Activated CD4-positive, alpha-beta T cell treated with anti-CD3 and anti-CD28 coated beads for 4 hours (primary cell): ENCODE data around the gene PABPN1L.

Experiments
- DNase-seq, 2 donors: peaks; one replicate each; pipeline ENCODE4 v3.0.0-alpha.2; 2020

PABPN1L gene

DNA sequence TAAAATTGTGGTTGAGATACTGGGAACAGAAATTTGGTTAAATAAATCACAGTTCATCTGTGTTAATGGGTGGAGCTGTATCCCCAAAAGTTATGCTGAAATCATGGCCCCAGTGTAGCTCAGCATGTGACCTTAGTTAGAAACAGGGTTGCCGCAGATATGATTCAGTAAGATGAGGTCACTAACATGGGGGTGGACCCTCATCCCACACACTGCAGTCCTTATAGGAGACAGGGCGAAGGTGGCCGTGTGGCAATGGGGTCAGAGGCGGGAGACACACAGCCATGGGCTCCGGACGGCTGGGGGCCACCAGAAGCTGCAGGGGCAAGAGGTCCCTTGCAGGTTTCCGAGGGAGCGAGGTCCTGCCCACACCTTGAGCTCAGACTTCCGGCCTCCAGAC, 20.4 kb downstream of the PABPN1L start:
- no peak for DNase-seq

DNA sequence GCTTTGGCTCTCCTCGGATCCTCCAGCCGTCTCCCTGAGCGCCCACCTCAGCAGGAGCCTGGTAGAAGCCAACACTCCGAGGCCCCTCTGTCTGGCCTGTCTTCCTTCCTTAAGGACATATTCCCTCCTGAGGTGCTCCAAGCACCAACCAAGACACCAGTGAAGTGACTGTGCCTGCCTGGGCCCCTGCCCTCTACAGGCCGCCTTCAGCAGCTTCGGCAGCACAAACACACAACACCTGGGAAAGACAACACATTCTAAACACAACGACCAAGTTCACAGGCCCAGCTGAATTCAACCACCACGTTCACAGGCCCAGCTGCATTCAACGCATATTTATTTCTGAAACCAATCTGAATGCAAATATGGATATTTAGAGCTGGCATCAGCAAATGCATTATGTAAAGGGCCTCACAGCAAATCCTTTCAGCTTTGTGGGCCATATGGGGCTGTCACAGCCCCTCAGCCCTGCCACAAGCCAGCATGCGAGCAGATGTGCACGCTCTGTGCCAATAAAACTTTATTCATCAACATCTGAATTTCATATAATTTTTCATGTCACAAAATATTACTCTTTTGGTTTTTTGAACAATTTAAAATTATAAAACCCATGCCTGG, 21.9 kb downstream of the PABPN1L start:
- no peak for DNase-seq

DNA sequence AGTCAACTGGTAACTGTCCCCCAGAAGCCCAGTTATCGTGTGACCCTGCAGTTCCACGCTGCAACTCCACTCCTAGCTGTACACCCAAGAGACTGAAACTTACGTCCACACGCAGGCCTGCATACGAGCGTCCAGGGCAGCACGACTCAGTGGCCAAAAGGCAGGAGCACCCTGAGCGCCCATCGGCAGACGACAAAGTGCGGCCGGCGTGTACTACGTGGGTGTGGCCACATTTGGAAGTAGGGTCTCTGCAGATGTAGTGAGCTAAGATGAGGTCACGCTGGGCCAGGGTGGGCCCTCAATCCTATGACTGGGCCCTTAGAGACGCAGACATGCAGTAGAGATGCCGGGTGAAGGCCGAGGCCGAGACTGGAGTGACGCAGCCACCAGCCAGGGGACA, 23.2 kb downstream of the PABPN1L start:
- no peak for DNase-seq

DNA sequence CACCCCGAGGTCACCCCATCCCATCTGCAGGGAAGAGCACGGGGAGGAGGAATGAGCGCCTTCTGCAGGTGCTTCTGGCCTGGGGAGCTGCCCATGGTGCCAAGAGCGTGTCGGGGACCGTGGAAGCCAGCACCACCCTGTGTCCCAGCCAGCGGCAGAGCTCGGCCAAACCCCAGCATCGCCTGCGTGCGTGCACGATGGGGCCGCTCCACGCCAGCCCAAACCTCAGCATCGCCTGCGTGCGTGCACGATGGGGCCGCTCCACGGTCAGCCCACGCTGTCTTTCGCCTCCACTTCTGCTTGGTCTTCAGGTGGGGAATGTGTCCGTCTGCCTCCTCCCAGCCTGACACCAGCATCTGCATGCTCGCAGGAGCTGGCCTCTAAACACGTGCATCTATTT, 23.7 kb downstream of the PABPN1L start:
- DNase-seq = no peak

DNA sequence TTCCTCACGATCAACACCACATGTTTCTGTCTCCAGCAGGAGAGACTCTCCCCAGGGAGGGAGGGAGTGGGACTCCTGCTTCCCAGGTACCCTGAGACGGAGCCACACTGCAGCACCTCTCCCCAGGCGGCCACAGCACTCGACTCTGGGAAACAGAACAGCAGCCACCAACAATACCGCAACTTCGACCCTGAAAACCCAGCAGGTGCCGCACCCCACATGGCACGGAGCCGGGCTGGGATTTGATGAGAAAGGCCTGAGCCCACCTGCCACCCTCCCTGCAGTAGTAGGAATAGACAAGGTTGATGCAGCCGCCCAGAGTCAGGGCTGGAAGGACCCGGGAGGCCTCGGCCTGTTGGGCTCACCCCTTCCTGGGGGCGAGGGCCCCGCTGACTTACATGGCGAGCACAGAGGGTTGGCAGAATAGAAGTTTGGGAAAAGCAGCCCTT, 24.1 kb downstream of the PABPN1L start:
- DNase-seq = no peak

DNA sequence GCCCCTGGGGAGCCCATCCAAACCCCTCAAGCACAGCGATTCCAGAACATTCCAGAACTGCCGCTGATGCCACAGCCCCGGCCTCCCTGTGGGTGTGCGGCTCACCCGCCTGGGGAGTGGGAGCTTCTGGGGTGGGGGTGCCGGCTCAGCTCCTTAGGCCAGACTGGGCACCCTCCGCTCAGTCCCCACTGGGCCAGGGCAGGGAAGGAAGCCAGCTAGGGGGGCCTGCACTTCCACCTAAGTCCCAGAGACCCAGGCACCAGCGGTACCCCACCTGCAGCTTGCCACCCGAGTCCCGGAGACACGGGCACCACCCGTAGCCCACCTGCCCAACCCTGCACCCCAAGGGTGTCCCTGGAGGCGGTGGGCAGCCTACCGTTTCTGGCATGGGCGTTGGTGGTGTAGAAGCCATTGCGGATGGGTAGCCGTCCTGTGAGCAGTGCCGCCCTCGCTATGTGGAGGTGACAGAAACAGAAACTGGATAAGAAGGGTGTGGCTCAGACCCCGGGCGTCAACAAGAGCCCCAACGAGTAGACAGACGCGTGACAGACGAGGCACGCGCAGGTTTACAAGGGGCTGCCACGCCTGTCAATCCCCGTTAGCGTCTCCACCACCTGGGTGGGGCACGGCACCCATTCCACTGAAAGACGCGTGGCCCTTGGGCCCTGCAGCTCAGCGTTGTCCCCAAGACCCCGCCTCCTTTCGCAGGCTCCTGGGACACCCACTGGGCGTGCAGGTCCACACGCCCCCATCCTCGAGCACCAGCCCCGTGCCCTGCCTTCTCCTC, 24.7 kb downstream of the PABPN1L start:
- DNase-seq = no peak

DNA sequence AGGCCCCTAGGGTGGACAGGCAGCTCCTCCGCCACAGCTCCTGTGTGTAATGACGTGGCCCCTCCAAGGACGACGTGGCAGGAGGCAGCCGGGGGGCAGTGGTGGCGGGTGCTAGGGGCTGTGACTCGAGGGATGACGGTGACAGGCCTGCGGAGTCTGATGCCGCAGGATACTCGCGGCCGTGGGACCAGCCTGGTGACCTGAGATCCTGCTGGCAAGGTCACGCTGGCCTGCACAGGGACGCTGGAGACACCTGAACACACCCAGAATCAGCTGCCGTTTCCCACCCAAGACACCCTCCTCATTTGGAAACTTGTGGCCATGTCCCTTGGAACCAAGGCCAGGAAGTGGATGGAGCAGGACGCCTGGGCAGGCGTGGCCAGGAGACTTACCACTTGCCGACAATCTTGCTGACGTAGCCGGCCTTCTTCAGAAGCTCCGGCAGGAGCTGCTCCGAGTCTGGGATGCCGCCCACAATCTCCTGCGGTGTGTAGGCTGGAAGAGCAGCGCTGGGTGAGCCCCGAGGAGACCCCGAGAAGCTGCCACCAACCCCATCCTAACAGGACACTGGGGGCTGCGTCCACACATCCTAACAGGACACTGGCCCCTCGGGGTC, 25.8 kb downstream of the PABPN1L start:
- DNase-seq = no peak

DNA sequence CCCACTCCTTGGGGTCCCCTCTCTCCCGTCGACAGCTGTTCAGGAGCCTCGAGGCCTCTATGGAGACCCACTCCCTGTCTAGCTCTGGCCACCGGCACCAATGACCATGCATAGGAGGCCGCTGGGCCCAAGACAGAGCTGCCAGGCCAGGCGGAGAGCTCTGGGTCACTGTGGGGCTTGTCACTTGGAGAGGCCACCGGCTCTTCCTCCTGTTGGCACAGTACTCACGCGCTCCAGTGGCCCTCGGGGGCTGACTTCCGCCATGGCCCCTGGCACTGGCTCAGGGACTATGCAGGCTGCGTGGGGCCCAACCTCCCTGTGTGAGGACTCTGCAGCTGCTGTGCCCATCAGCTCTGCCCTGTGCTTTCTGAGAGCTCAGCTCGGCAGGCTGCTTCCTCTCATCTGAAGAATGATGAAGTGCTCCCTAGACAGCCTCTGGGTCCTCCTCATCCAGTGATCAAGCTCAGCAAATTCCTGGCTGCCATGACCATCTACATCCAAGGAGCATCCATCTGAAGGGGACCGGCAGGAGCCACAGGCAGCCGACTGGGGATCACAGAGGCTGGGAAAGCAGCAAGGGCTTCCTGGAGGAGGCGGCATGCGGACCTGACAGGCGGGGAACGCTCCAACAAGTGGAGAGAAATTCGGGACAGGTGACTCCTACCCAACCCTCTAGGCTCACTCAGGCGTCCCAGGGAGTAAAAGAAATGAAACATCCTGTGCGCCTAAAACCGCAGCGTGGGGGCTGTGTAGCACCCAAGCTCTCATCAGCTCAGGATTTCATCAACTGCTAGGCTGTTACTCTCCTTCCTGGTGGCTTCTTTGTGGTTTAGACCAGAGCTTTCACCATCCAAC, 26.5 kb downstream of the PABPN1L start:
- DNase-seq = no peak

DNA sequence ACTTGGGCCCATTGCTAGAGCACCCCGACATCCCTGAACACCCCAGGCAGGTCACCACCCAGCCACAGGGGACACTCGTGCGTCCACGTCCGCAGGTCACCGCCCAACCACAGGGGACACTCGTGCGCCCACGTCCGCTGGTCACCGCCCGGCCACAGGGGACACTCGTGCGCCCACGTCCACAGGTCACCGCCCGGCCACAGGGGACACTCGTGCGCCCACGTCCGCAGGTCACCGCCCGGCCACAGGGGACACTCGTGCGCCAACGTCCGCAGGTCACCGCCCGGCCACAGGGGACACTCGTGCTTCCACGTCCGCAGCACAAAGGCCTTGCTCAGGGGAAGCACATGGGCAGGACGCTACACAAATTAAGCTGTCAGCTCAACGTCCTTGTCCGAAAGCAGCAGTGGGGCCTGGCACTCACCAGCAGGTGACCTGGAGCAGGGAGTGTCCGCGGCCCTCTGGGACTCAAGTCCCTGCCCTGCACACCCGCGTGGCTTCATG, 27.4 kb downstream of the PABPN1L start:
- DNase-seq = no peak

DNA sequence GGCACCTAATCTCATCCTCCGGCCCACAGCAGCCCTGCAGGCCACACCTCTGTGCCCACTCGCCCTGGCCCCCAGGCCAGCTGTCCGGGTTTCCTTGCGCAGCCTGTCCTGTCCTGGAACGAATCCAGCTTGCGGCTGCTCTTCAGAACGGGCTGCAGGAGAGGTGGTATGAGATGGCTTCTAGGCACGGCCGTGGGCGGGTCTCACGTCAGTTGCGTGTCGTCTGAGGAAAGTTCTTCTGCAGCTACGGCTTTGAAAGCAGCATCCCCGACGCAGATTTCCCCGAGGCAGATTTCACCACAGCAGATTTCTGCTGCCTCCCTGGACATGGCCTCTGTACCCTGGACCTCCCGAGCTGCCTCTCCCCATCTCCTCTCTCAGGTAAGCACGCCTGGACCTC, 27.9 kb downstream of the PABPN1L start:
- no peak for DNase-seq

DNA sequence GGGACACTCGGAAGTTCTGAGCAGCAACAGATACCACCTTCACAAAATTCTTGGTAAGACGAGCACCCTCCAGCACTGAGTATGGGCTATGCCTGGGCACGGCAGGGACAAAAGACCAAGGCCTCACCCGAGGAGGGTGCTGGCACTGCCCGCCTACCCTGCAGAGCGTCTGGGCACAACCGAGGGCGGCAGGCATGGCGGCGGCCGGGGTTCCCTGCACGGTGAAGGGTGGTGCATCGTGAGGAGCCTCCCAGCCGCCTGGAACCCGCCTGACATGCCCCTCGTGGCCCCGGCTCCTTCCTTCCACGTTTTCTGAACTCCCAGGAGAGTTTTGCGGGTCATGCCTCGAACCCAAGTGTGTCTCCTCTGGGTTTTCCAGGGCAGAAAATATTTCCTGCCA, 28.7 kb downstream of the PABPN1L start:
- no peak for DNase-seq

DNA sequence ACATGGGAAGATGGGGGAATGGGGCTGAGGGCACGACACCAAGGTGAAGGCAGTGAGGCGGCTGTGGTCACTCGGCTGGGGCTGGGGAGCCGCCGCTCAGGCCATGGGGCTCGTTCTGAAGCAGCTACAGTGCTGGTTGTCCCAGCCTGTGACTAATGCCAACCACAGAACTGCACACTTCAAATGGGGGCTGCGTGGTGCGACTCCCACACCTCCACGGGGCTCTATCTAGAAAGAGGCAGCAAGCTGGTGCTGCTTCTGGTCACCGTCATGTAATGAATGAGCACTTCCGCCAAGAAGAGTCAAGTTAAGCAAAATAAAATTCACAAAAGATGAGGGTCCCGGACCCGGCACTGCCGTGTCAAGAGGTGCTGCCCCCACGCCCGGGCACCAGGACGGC, 29.7 kb downstream of the PABPN1L start:
- no peak for DNase-seq

DNA sequence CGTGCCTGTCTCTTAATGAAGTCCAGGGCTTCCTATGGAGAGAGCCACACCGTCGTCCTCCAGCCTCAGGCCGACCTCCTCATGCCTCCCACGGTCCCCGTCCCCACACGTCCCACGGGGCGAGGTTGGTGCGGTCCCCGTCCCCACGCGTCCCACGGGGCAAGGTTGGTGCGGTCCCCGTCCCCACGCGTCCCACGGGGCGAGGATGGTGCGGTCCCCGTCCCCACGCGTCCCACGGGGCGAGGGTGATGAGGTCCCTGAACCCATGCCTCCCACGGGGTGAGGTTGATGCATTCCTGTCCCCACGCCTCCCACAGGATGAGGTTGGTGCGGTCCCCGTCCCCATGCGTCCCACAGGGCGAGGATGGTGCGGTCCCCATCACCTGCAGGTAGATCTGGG, 30.6 kb downstream of the PABPN1L start:
- no peak for DNase-seq

DNA sequence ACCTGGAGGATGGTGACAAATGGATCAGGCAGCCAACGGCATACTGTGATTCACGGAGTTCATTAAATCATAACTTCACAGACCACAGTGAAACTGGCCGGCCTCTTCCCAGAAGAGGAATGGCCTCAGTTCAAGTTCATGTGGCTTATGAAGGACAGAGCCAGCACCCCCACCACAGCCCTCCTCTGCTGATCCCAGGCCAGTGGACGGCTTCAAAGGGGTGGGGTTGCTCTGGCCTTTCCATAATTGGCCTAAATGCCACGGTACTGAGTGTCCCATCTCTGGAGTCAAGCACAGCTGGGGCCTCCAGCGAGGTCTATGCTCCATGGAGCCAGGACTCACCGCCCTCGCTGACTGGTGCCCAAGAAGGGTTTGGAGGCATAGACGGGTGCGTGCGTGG, 31.1 kb downstream of the PABPN1L start:
- no peak for DNase-seq

DNA sequence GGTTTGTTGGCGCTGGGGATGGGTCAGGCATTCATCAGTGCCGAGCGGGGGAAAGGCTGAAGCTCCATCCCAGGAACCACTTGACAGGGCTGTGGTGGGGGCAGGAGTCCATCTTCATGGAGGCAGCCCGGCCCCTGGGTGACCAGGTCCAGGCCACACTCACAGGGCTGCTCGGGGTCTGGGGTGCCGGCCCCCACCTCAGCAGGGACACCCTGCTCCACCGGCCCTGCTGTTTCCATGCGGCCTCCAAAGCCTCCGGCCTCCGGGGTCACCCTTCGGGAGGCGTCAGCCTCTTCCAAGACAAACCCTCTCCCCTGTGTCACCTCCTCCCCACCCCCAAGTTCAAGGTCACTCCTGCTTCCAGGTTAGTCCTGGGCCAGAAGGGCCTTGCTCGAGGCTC, 31.8 kb downstream of the PABPN1L start:
- no peak for DNase-seq

DNA sequence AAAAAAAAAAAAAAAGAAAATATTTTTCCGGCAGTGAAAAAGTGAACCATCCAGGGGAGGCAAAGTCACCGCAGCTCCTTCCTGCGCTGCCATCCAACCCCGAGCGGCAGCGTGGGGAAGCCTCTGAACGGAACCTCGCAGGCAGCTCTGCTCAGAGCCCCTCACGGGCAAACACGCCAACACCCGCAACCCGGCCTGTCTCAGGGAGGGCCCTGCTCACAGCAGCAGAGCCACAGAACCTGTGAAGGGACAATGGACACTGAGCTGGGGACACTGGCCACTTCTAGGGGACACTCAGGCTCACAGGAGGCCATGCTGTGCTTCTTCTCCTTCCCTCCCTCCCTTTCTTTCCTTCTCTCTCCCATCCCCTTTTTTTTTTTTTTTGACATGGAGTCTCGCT, 33.4 kb downstream of the PABPN1L start:
- DNase-seq = no peak

DNA sequence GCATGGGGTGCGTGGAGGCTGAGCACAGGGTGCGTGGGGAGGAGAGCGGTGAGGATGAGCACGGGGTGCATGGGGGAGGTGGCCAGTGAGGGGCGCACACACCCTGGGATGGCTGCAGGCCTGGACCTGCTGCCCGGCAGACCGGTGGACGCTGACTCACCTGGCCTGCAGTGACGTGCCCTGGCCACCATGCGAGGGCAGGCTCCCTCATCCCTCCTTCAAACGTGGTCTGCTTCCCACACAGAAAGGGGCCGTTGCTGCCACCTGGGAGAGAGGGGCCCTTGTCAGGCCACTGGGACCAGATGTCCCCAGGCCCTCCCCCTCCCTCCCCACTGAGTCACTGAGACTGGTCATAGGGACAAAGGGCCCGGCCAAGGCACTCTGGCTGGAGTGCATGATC, 34.6 kb downstream of the PABPN1L start:
- DNase-seq = no peak

DNA sequence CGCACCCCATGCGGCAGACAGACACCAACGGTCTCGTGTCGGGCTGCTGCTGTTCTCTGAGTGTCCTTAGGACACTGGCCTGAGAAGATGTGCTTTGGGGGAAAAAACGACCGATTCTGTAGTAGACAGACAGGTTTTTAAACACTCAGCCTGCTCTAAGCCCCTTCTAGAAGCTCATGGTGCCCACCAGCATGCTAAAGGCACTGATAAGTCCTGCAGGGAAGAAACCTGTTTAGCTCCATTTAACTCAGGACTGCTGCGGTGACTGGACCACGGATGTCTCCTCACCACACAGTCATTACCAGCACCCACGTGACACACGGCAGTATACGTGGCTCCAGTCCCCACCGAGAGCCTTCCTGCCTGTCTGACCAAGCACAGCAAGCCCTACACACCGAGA, 35.7 kb downstream of the PABPN1L start:
- no peak for DNase-seq

DNA sequence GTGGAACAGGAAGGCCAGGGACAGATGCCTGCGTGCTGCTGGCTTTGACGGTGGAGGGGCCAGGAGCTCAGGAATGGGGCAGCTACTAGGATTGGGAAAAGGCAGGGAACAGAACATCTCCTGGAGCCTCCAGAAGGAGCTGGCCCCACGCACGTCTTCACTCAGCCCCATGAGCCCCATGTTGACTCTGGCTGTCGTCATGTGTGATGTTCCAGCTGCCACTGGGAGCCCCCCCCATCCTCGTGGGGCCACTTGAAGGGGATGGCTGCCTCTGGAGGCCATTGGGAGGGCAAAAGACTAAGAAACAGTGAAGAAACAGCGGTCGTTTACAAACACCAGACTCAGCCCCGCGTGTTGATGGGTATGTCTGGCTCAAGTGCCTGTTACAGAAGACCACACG, 36.2 kb downstream of the PABPN1L start:
- DNase-seq = no peak

DNA sequence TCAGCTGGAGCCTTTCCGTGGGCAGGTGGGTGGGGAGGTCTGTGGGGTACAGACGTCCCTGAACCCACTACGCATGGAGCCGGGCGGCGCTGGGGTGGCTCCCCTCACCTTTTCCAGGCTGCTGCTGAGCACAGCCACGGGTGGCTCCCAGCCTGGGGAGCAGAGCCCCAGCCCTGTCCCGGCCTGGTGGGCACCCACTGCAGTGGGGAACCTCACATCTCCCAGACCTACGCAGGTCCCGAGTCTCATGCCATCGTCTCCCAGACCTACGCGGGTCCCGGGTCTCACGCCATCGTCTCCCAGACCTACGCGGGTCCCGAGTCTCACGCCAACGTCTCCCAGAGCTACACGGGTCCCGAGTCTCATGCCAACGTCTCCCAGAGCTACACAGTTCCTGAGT, 37.7 kb downstream of the PABPN1L start:
- no peak for DNase-seq

DNA sequence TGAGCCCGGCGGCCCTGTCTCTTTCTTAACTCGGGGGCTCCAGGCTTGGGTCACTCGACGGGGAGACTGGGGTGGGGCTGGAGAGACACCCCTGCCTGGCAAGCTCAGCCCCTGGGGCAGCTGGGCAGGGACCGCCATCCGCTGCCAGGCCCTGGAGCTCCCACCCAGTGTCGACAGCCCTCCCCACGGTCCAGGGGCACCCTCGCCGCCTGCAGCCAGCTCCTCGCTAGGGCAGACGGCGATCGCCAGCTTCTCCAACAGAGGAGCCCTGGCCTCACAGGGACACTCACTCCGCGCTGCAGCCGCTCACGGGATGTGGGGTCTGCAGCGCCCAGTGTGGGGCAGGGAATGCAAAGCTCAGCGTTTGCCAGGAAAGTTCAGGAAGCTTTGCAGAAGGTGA, 38.7 kb downstream of the PABPN1L start:
- no peak for DNase-seq

DNA sequence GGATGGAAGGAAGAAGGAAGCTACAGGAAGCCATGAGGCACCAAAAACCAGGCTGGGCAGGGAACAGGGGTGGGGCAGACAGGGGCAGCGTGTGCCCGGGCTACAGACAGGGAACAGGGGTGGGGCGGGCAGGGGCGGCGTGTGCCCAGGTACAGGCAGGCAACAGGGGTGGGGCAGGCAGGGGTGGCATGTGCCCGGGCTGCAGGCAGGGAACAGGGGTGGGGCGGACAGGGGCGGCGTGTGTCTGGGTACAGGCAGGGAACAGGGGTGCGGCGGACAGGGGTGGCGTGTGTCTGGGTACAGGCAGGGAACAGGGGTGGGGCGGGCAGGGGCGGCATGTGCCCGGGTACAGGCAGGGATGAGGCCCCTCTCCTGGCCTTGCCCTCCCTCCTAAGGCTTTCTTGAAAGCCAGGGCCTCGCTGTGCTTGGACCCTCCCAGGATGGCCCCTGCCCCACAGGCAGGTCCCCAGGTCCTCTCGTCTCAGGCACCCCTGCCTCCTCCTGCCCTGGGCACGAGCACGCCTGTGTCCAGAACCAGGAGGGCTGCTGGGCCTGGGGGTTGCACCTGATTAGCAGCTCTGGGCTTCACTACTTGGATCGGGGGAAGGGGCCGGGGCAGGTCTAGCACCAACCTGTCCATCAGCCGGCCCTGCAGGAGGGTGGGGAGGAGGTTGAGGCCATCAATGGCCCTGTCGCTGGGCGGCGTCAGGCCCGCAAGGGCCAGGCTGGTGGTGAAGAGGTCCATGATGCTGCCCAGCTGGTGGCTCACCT, 40.2 kb downstream of the PABPN1L start:
- DNase-seq = no peak
